ENCODE measurements around the gene STN1.

The STN1 gene

DNA sequence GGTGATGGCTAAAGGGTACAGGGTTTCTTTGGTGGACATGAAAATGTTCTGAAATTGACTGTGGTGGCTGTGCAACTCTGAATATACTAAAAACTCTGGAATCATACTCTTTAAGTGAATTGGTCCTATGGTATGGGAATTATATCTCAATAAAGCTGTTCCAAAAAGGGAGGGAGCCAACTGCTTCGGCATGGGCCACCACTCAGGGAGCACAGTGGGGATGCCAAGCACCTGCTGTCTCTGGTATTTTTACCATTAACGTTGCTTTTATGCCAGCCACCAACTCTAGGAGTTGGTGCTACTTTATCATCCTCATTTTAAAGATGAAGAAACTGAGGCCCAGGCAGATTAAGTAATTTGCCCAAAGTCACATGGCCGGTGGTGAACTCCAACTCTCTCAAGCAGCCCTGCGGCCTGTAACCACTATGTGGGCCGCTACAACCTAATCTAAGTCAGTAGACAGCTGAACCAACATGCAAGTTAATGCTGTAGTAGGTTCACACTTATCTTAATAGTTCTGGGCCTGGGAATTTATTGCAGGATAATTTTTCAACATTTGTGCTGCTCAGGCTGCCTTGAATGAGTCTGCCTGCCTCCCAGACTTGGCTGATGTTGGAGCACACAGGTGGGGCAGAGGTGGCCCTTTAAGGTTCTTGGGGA lies 83.4 kb downstream of the STN1 start:
- Mint-ChIP-seq H3K27ac (no peak overlapping the region), H3K9me3 (no peaks in the 10 kb centered on the region), H3K27me3 (ENCODE audit: low read depth) (peaks cover 7% of the 10 kb centered on the region), H3K4me1 (ENCODE audit: low read depth) (no peaks in the 10 kb centered on the region), H3K36me3 (ENCODE audit: low read depth) (no peaks in the 10 kb centered on the region), H3K4me3 (no peak overlapping the region)

DNA sequence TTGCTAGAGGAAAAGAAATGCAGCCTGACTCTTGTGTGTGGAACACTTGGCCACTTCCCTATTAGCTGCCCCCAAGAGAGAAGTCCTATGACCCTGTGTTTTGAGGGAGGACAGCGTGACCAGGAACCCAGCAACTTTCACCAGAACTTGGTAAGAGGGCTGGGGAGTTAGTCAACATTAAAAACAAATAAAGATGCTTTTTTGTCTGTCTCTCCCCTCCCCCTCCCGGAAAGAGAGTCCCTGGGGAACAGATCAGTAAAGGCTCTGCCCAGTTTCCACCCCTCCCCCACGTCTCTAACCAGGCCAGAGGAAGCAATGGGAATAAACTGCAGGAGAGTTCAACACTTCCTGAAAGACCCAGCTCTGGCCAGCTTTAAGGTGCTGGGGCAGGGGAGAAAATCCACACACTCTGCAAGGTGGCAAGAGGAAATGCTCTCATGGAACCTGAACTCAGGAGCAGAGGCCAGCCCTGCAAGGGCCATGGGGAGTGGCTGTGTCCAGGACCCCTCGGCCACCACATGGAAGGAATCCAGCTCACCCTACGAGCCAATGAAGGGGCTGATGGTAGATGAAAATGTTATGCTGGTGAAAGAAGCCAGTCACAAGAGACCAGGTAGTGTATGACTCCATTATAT lies 84.1 kb downstream of the STN1 start:
- Mint-ChIP-seq H3K36me3 (ENCODE audit: low read depth) (no peaks in the 10 kb centered on the region), H3K4me3 (no peak overlapping the region), H3K27ac (no peak overlapping the region), H3K9me3 (no peaks in the 10 kb centered on the region), H3K27me3 (ENCODE audit: low read depth) (peaks cover 14% of the 10 kb centered on the region), H3K4me1 (ENCODE audit: low read depth) (no peaks in the 10 kb centered on the region)

DNA sequence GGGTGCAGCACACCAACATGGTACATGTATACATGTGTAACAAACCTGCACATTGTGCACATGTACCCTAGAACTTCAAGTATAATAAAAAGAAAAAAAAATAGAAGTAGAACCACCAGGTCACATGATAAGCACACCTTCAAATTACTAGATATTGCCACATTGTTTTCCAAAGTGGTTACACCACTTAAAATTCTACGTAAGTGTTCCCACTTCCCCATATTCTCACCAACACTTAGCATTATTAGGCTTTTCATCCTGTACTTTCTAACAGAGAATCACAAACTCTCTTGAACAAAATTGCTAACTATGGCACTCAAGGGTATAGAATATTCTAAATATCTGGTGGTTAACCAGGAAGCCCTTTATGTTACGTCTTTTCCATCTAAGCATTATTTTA lies 85.2 kb downstream of the STN1 start:
- H3K4me3 Mint-ChIP-seq, result no peak overlapping the region
- H3K4me1 Mint-ChIP-seq (ENCODE audit: low read depth), result no peaks in the 10 kb centered on the region
- no peaks in the 10 kb centered on the region for H3K9me3 Mint-ChIP-seq
- H3K36me3 Mint-ChIP-seq (ENCODE audit: low read depth), result no peaks in the 10 kb centered on the region
- no peak overlapping the region for H3K27ac Mint-ChIP-seq
- peaks cover 17% of the 10 kb centered on the region for H3K27me3 Mint-ChIP-seq (ENCODE audit: low read depth)
